ENCODE measurements around the gene CYP2W1.

The CYP2W1 gene

DNA sequence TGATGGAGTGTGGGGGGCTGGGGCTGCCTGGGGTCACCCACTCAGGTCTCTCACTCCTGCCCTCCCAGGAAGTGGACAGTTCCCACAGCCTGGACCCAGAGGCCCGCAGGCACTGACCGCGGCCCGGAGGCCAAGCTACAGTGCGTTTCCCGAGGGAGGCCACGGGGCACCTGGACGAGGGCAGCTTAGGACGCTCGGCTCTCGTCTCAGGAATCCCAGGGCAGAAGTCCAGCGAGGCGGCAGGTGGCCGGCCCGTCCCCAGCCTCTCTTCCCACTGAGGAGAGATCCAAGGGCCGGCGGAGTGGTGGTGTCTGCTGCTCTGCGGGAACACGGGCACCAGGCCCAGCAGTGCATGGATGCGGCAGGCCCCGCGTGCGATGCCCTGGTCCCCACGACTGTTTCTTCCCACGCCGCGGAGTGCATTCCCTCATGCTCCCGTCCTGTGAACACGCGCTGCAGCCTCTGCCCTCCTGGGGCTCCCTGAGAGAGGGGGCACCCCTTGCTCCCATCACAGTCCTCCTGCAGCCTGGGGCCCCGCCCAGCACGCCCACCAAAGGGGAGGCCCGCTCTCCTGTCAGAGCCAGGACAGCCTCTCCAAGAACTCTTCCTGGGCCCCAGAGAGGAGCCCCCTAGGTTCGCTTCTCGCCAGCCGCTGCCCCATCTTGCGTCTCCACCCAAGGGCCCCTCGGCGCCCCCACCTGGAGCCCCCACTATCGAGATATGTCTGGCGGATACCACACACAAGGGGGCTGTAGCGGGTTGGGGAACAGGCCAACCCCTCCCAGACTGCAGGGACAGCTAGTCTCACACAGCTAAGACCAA is 37.0 kb downstream of the CYP2W1 start:
- H3K36me3 ChIP-seq (ENCODE audit: insufficient read depth, low read length) = peaks cover 53% of the 10 kb centered on the region
- no peak overlapping the region for H3K4me3 ChIP-seq (ENCODE audit: low read length)
- H3K9me3 ChIP-seq (ENCODE audit: low read length) = peaks cover 25% of the 10 kb centered on the region

DNA sequence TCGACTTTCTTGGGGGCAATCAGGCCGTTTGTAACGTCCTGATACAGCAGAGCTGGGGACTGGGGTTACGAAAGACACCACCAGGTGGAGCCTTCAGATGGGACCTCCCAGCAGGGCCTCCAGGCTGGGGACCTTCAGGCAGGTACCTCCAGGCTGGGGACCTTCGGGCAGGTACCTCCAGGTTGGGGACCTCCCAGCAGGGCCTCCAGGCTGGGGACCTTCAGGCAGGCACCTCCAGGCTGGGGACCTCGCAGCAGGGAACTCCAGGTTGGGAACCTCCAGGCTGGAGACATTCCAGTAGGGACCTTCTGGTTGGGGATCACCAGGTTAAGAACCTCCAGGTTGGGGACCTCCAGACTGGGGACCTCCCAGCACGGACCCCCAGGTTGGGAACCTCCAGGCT is 37.9 kb downstream of the CYP2W1 start:
- peaks cover 2% of the 10 kb centered on the region for H3K4me1 ChIP-seq (ENCODE audit: insufficient read depth, low read length)
- no peak overlapping the region for H2AFZ ChIP-seq (ENCODE audit: low read depth, low read length)
- peaks cover 61% of the 10 kb centered on the region for H3K36me3 ChIP-seq (ENCODE audit: insufficient read depth, low read length)
- no peaks in the 10 kb centered on the region for H3K27me3 ChIP-seq (ENCODE audit: insufficient read depth, low read length)
- H3K9me3 ChIP-seq (ENCODE audit: low read length) = peaks cover 25% of the 10 kb centered on the region
- H3K4me3 ChIP-seq (ENCODE audit: low read length) = no peak overlapping the region

More for the DNA sequence above, 37.0 kb downstream of the CYP2W1 start:
- no peaks in the 10 kb centered on the region for H3K27me3 ChIP-seq (ENCODE audit: insufficient read depth, low read length)
- peaks cover 5% of the 10 kb centered on the region for H3K4me1 ChIP-seq (ENCODE audit: insufficient read depth, low read length)
- H2AFZ ChIP-seq (ENCODE audit: low read depth, low read length) = no peak overlapping the region

DNA sequence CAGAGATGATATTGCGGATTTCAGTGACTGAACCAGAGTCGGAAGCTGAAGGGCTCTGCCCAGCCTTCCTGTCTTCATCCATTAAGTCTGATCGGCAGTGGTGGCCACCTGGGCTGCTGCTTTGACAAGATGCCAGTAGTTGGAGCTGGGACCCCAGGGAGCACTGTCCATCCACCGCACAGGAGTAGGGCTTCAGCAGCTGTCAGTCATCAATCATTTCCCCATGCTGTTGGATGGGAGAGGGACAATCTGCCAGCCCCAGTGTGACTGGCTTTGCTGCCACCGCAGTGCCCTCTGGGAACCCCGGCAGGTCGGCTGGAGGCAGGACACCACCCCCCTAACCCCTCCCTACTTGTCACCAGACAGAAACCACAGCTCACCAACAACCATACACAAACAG is 38.4 kb downstream of the CYP2W1 start:
- H3K4me1 ChIP-seq (ENCODE audit: insufficient read depth, low read length) = peaks cover 7% of the 10 kb centered on the region
- no peak overlapping the region for H3K4me3 ChIP-seq (ENCODE audit: low read length)
- H3K36me3 ChIP-seq (ENCODE audit: insufficient read depth, low read length) = peaks cover 66% of the 10 kb centered on the region
- H3K9me3 ChIP-seq (ENCODE audit: low read length) = peaks cover 25% of the 10 kb centered on the region
- no peak overlapping the region for H2AFZ ChIP-seq (ENCODE audit: low read depth, low read length)
- no peaks in the 10 kb centered on the region for H3K27me3 ChIP-seq (ENCODE audit: insufficient read depth, low read length)

DNA sequence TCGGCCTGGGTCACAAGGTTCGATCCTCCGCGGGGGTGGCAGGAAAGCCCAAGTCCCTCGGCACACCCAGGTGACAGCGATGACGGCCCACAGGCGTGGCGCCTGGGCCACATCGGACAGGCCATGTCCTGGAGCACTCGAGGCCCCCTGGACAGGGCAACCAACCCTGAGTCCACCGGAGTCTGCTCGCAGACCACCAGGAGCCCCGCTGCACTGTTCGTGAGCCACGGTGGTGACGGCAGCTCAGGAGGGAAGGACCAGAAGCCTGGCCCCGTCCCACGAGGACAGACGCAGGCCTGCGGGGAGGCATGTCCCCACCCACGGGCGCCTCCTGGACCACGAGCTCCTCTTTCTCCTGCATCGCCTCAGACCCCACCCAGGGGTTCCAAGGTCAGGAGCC is 39.0 kb downstream of the CYP2W1 start:
- no peak overlapping the region for H2AFZ ChIP-seq (ENCODE audit: low read depth, low read length)
- no peak overlapping the region for H3K4me3 ChIP-seq (ENCODE audit: low read length)
- H3K36me3 ChIP-seq (ENCODE audit: insufficient read depth, low read length) = peaks cover 70% of the 10 kb centered on the region
- no peaks in the 10 kb centered on the region for H3K27me3 ChIP-seq (ENCODE audit: insufficient read depth, low read length)
- H3K4me1 ChIP-seq (ENCODE audit: insufficient read depth, low read length) = peaks cover 12% of the 10 kb centered on the region
- peaks cover 25% of the 10 kb centered on the region for H3K9me3 ChIP-seq (ENCODE audit: low read length)

DNA sequence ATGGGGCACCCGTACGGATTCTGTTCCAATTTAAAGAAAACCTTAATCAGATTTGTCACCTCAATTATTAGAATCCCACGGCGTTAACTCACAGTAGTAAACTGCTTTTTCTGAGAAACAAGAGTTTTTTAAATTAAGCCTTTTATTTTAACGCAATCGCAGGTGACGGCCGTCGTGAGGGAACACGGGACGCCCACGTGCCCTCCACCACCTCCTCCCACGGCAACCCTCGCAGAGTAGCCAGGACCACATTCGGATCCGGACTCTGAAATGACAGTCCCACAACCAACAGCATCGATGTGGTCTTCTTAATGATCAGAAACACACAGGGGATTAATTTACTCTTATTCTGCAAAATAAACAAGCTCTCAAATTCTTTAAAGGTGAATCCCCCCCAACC is 39.4 kb downstream of the CYP2W1 start:
- H3K4me3 ChIP-seq (ENCODE audit: low read length) = no peak overlapping the region
- H3K27me3 ChIP-seq (ENCODE audit: insufficient read depth, low read length) = no peaks in the 10 kb centered on the region
- H2AFZ ChIP-seq (ENCODE audit: low read depth, low read length) = no peak overlapping the region
- peaks cover 68% of the 10 kb centered on the region for H3K36me3 ChIP-seq (ENCODE audit: insufficient read depth, low read length)
- peaks cover 16% of the 10 kb centered on the region for H3K4me1 ChIP-seq (ENCODE audit: insufficient read depth, low read length)
- H3K9me3 ChIP-seq (ENCODE audit: low read length) = peaks cover 25% of the 10 kb centered on the region

DNA sequence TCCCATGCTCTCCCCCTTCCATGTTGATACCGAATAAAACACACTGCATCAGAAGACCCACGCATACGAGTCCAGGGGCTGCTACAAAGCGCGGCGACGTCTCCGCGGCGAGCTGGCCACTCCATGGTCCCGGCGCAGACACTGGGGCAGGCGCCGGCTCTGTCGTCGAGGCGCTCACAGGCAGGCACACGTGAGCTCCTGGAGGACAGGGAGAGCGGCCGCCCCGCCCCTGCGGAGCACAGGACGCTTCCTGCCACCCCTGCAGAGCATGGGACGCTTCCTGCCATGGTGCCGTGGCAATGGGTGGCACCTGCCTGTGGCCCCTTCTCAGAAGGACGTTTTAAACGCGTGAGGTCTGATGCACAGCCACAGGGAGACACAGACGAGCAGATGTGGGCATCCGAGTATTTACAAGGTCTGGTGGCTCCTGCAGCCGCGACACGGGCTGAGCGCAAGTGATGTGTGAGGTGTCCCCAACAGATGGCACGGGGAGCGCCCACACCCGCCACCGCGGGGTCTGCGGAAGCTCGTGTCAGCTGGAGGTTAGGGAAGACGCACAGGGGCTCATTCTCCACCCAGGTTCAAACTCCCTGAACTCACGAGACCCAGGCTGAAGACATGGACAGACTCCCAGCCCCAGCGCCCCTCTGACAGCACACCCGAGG is 40.0 kb downstream of the CYP2W1 start:
- Histone ChIP-seq H3K4me3 (ENCODE audit: low read length) (no peak overlapping the region), H3K27me3 (ENCODE audit: insufficient read depth, low read length) (no peaks in the 10 kb centered on the region), H3K36me3 (ENCODE audit: insufficient read depth, low read length) (peaks cover 66% of the 10 kb centered on the region), H2AFZ (ENCODE audit: low read depth, low read length) (no peak overlapping the region), H3K9me3 (ENCODE audit: low read length) (peaks cover 25% of the 10 kb centered on the region), H3K4me1 (ENCODE audit: insufficient read depth, low read length) (peaks cover 16% of the 10 kb centered on the region)

DNA sequence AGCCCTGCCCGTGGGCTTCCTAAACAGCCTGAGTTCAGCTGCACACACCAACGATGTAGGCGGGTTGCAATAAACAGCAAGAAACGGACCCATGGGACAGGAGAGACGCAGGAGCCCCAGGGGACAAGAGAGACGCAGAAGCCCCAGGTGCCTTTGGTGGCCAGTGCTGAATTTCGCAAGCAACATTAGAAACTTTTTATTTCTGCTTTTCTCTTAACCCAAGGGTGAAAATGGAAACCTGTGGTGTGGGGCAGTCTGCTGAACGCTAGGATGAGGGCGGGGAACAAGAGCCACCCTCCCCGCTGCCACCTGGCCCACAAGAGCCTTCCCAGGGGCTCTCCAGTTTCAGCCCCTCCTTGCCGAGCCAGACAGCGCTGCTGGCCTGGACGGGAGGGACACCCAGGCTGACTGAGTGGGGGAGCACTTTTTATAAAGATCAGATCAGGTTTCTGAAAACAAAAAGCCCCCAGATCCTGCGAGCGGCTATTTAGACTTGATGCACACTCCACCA is 41.4 kb downstream of the CYP2W1 start:
- Histone ChIP-seq H3K36me3 (ENCODE audit: insufficient read depth, low read length) (peaks cover 55% of the 10 kb centered on the region), H2AFZ (ENCODE audit: low read depth, low read length) (no peak overlapping the region), H3K27me3 (ENCODE audit: insufficient read depth, low read length) (no peaks in the 10 kb centered on the region), H3K4me1 (ENCODE audit: insufficient read depth, low read length) (peaks cover 24% of the 10 kb centered on the region), H3K4me3 (ENCODE audit: low read length) (no peak overlapping the region), H3K9me3 (ENCODE audit: low read length) (peaks cover 25% of the 10 kb centered on the region)

DNA sequence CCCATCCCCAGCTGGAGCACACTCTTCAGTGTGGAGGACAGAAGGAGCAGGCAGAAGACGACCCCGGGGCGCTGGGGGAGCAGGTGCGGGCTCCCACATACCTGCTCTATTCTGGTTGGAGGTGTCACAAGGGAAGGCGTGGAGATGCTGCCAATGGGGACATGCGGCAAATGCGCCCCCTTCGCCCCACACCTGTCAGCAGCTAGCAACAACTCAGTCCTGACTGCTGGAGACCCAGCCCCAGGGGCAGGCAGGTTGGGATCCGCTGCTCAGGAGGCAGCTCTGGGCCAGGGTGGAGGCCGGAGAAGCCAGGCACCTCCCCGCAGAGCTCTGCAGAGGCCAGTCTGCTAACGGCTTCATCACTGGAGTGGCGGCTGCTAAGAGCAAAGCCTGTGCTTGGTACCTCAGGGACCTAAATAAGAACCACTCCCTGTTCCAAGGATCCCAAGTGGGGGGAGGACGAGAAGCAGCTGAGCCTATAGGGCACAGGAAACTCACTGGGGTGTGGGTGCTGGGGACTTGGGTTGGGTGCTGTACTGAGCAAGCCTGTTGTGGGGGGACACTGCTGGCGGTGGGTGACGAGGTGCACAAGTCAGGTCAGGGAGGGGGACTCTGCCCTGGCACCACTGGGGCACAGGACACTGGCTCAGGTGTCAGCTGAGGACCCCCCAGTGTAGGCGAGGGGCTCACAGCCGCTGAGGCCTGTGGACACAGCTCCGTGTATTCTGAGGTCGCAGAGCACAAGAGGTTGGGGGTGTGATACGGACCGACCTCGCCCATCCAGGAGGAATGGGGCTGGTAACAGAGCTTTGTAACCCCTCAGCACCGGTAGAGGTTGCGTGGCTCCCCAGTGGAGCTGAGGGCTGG is 42.1 kb downstream of the CYP2W1 start:
- Histone ChIP-seq H3K27me3 (ENCODE audit: insufficient read depth, low read length) (no peaks in the 10 kb centered on the region), H3K4me1 (ENCODE audit: insufficient read depth, low read length) (peaks cover 26% of the 10 kb centered on the region), H2AFZ (ENCODE audit: low read depth, low read length) (no peak overlapping the region), H3K9me3 (ENCODE audit: low read length) (peaks cover 25% of the 10 kb centered on the region), H3K36me3 (ENCODE audit: insufficient read depth, low read length) (peaks cover 53% of the 10 kb centered on the region), H3K4me3 (ENCODE audit: low read length) (no peak overlapping the region)

DNA sequence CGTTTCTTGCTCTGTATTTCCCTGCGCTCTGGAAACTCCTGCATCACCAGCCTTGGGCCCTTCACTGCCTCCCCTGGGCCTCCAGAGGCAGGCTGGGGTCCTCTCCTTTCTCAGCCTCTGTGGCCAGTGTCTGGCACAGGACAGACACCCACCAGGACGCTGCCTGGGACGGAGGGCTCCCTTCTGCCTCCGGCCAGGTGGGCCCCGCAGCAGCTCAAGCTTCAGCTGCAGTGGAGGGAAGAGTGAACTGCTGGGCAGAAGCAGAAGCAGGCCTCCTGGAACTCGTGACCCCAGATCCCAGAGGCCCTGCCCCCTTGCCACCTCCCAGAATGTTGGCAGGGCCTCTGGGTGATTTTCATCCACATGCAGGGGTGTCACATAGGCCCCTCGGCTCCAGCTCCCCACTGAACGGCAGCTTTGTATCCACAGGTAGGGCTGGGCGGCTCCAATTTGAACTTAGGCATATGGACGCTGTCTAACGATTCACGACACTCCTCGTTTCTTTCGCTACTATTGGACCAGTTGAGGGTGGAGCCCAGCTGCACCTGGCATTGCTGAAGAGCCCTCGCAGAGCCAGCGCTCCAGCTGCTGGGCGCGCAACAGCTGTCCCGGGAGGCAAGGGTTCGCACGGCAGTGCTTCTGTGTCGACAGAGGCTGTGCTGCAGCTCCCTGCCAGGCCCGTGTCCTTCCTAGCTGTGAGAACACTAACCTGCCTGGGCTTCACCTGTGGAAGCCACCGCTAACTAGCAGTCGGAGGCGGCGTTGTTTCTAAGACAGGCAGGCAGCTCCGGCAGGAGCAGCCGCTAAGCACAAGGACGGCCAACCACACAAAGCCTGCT is 43.0 kb downstream of the CYP2W1 start:
- Histone ChIP-seq H3K4me3 (ENCODE audit: low read length) (no peak overlapping the region), H3K27me3 (ENCODE audit: insufficient read depth, low read length) (no peaks in the 10 kb centered on the region), H2AFZ (ENCODE audit: low read depth, low read length) (no peak overlapping the region), H3K9me3 (ENCODE audit: low read length) (peaks cover 22% of the 10 kb centered on the region), H3K4me1 (ENCODE audit: insufficient read depth, low read length) (peaks cover 26% of the 10 kb centered on the region), H3K36me3 (ENCODE audit: insufficient read depth, low read length) (peaks cover 48% of the 10 kb centered on the region)

DNA sequence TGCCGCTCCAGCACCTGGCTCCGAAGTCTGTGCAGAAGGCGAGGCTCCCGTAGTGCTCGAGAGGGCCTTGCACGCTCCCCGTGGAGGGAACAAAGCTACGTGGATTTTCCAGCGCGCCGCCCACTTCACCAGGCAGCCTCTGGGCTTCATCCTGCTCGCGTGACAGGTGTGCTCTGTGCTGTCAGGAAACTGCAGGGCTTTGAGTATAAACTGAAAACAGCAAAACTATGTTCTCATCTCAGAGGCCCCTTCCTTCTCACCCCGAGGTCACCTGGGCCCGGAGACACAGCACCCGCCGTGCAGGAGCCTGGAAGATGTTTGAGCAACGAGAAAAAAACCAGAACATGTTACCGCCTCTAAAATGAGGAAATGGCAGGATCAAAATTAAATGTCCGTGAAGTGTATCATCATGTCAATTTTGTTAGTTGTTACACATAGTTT is 43.8 kb downstream of the CYP2W1 start:
- Histone ChIP-seq H2AFZ (ENCODE audit: low read depth, low read length) (no peak overlapping the region), H3K27me3 (ENCODE audit: insufficient read depth, low read length) (no peaks in the 10 kb centered on the region), H3K4me3 (ENCODE audit: low read length) (peak overlapping the region; percentile 84), H3K9me3 (ENCODE audit: low read length) (peaks cover 14% of the 10 kb centered on the region), H3K36me3 (ENCODE audit: insufficient read depth, low read length) (peaks cover 40% of the 10 kb centered on the region), H3K4me1 (ENCODE audit: insufficient read depth, low read length) (peaks cover 26% of the 10 kb centered on the region)

DNA sequence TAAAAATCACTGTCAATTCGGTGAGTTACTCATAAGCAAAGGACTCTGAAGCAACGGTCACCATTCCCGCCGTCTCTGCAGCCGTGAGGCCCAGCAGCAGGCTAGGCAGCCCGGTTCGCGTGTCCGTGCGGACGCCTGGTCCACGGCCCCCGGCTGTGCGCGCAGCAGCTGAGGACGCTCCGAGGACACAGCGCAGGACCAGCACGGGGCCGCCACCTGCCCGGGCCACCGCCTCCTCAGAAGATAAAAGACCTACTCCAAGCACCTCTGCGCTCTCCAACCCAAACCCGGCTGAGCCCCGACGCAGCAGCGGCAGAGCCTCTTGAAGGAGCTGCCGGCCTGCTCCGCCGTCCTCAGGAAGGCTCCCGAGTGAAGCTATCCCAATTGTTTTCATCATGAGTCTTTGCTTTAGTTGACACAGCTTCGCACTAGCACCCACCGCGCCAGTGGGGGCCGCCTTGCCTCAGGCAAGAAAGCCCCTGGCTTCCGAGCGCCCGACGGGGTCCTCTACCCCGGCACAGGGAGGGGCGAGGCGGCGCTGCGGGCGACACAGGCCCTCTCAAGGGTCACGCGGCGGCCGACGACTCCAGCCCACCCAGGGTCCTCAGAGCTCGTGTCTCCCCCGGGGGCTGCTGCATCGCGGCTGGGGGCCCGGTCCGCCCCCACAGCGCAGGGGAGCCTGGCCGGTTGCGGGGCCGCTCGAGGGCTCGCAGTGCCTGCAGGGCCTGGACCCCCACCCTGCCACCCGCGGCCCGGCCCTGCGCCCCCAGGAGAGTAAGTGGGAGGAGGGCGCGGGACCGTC is 44.5 kb downstream of the CYP2W1 start:
- peaks cover 26% of the 10 kb centered on the region for H3K4me1 ChIP-seq (ENCODE audit: insufficient read depth, low read length)
- no peak overlapping the region for H2AFZ ChIP-seq (ENCODE audit: low read depth, low read length)
- peaks cover 33% of the 10 kb centered on the region for H3K36me3 ChIP-seq (ENCODE audit: insufficient read depth, low read length)
- no peaks in the 10 kb centered on the region for H3K27me3 ChIP-seq (ENCODE audit: insufficient read depth, low read length)
- H3K9me3 ChIP-seq (ENCODE audit: low read length) = peaks cover 10% of the 10 kb centered on the region
- peak overlapping the region; percentile 84 for H3K4me3 ChIP-seq (ENCODE audit: low read length)

All from neuron (in vitro differentiated cells).